ENCODE measurements around the gene SLC40A1.

The SLC40A1 gene

DNA sequence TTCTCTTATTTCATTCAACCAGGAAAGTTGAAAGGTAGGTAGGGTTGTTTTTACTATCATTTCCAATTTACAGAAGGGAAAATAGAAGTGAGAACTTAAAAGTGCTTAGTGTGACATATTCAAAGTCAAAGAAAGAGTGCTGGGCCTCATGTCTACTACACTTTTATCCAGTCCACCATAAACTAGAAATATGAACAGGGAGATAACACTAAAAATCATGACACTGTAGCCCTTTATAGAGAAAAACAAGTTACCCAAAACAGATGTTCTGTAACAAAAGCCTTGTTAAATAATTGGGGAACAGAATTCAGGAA lies 20.4 kb downstream of the SLC40A1 start:
- peak overlapping the region in 3 of 11 experiments; percentile 39 to 68 (median 44); a peak in 5 of 22 replicates for H3K4me2 ChIP-seq
- H3K9me3 ChIP-seq (replicated peaks in 1 of 11): peaks cover 0 to 5% (median 0%) of the 10 kb centered on the region in 11 experiments; a peak in 1 of 22 replicates
- no peak overlapping the region for H3K9ac ChIP-seq
- TF ChIP-seq Cebpa-rat (IDR thresholded peaks at IDR 0.05): no peak
- no peak overlapping the region for H3K4me3 ChIP-seq
- H3K27me3 ChIP-seq: no peaks in the 10 kb centered on the region
- H3K4me1 ChIP-seq: peaks cover 5 to 16% (median 6%) of the 10 kb centered on the region in 10 experiments; a peak in 16 of 20 replicates
- no peak overlapping the region for H3K27ac ChIP-seq
- H3K36me3 ChIP-seq: no peaks in the 10 kb centered on the region
- no peaks in the 10 kb centered on the region for H4K20me1 ChIP-seq

DNA sequence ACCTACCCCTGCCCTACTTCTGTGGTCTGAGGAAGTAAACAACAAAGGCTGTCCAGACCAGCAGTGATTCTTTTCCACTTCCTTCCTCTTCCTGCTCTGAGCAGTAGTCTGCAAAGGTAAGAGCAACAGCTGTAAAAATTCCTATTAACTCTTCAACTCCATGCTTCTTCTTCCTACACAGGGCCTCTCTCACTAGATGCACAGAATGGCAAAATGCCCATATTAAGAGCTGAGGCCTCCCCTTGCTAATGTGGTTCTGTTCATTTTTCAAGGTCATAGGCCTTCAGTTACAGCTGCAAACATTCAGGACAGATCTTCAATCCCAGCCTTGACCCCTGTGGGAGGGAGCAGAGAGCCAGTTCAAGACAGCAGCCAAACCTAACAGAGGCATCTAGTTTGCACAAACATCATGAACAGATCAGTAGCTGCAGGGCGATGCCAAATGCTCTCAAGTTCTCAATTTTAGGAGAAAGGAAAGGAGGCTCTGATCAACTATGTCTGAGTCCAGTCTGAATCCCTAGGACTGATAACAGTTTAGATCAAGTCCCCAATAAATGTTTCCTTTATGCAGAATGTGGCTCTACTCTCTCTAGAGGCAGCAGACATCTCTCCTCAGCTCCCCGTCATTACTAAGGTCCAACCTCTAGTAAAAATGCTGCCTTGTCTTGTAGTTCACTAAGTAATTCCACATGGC lies 20.9 kb downstream of the SLC40A1 start:
- H3K4me2 ChIP-seq: peak overlapping the region in 8 of 11 experiments; percentile 13 to 68 (median 35); a peak in 11 of 22 replicates
- H3K4me3 ChIP-seq: no peak overlapping the region
- no peak overlapping the region for H3K27ac ChIP-seq
- H3K9me3 ChIP-seq (replicated peaks in 1 of 11): peaks cover 0 to 2% (median 0%) of the 10 kb centered on the region in 11 experiments; a peak in 1 of 22 replicates
- TF ChIP-seq Cebpa-rat (IDR thresholded peaks at IDR 0.05): no peak
- no peaks in the 10 kb centered on the region for H3K27me3 ChIP-seq
- no peak overlapping the region for H3K9ac ChIP-seq
- H4K20me1 ChIP-seq: no peaks in the 10 kb centered on the region
- H3K36me3 ChIP-seq: no peaks in the 10 kb centered on the region
- peaks cover 5 to 16% (median 6%) of the 10 kb centered on the region in 10 experiments; a peak in 16 of 20 replicates for H3K4me1 ChIP-seq

DNA sequence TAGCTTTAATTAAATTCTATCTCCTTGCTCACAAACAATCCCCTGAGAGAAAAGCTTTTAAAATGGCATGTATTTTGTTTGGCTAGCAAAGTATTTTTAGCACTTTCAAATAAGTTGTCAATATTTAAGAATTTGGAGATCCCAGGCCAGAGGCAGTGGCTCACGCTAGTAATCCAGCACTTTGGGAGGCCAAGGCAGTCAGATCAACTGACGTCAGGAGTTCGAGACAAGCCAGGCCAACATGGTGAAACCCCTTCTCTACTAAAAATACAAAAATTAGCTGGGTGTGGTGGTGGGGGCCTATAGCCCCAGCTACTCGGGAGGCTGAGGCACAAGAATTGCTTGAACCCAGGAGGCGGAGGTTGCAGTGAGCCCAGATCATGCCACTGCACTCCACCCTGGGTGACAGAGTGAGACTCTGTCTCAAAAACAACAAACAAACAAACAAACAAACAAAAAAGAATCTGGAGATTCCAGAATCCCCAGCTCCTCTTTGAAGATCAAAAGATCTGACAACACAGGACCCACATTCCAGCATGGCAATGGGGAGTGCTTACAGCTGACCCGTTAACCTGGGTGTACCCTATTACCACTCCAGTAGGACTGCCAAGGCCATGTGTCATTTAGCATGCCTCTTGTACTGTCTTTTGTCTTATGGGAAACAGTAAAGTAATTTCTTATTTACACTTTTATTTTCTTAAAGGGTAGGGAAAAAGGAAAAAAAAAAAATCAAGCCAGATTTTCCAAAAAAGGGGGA lies 21.9 kb downstream of the SLC40A1 start:
- no peaks in the 10 kb centered on the region for H3K9me3 ChIP-seq (replicated peaks in 1 of 11)
- H3K27me3 ChIP-seq: no peaks in the 10 kb centered on the region
- no peak overlapping the region for H3K9ac ChIP-seq
- H3K27ac ChIP-seq: no peak overlapping the region
- no peaks in the 10 kb centered on the region for H4K20me1 ChIP-seq
- H3K4me2 ChIP-seq: no peak overlapping the region
- H3K4me1 ChIP-seq: peaks cover 5 to 16% (median 6%) of the 10 kb centered on the region in 10 experiments; a peak in 16 of 20 replicates
- H3K4me3 ChIP-seq: no peak overlapping the region
- no peak for TF ChIP-seq Cebpa-rat (IDR thresholded peaks at IDR 0.05)
- H3K36me3 ChIP-seq: no peaks in the 10 kb centered on the region

- Histone ChIP-seq H3K4me1 (peaks cover 5 to 17% (median 6%) of the 10 kb centered on the region in 10 experiments; a peak in 16 of 20 replicates), H3K4me2 (no peak overlapping the region), H3K27me3 (no peaks in the 10 kb centered on the region), H3K4me3 (no peak overlapping the region), H3K27ac (no peak overlapping the region), H3K9ac (no peak overlapping the region), H3K9me3 (replicated peaks in 1 of 11) (no peaks in the 10 kb centered on the region), H4K20me1 (no peaks in the 10 kb centered on the region), H3K36me3 (no peaks in the 10 kb centered on the region)
- no peak for TF ChIP-seq Cebpa-rat (IDR thresholded peaks at IDR 0.05)
Observed at GRCh38 chr2:189557373-189557772, 23.2 kb downstream of the SLC40A1 start.

DNA sequence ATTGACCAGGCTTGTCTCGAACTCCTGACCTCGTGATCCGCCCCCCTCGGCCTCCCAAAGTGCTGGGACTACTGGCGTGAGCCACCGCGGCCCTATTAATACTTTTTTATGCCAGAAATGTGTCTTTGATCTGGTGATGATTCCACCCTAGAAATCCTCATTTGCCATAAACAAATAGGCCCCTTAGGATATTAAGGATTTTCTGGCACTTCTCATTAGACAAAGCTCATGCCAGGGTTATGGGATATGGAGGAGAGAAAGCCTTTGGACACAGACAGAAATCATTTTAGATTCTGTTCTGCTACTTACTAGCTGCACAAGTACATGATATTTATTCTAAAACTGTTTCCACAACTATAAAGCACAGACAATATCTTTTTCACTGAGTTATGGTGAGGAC lies 24.1 kb downstream of the SLC40A1 start:
- H3K9ac ChIP-seq: no peak overlapping the region
- TF ChIP-seq Cebpa-rat (IDR thresholded peaks at IDR 0.05): no peak
- no peak overlapping the region for H3K27ac ChIP-seq
- no peaks in the 10 kb centered on the region for H4K20me1 ChIP-seq
- no peaks in the 10 kb centered on the region for H3K36me3 ChIP-seq
- no peak overlapping the region for H3K4me2 ChIP-seq
- H3K4me1 ChIP-seq: peaks cover 5 to 24% (median 6%) of the 10 kb centered on the region in 10 experiments; a peak in 16 of 20 replicates
- no peaks in the 10 kb centered on the region for H3K9me3 ChIP-seq (replicated peaks in 1 of 11)
- H3K4me3 ChIP-seq: no peak overlapping the region
- no peaks in the 10 kb centered on the region for H3K27me3 ChIP-seq

GRCh38 chr2:189555232-189555631 lies 25.4 kb downstream of the SLC40A1 start:
- H3K27me3 ChIP-seq: no peaks in the 10 kb centered on the region
- no peak overlapping the region for H3K4me2 ChIP-seq
- peaks cover 5 to 21% (median 6%) of the 10 kb centered on the region in 10 experiments; a peak in 16 of 20 replicates for H3K4me1 ChIP-seq
- no peaks in the 10 kb centered on the region for H3K9me3 ChIP-seq (replicated peaks in 1 of 11)
- TF ChIP-seq Cebpa-rat (IDR thresholded peaks at IDR 0.05): no peak
- no peak overlapping the region for H3K9ac ChIP-seq
- no peaks in the 10 kb centered on the region for H4K20me1 ChIP-seq
- no peak overlapping the region for H3K4me3 ChIP-seq
- no peak overlapping the region for H3K27ac ChIP-seq
- H3K36me3 ChIP-seq: no peaks in the 10 kb centered on the region

GRCh38 chr2:189553504-189554088 lies 27.0 kb downstream of the SLC40A1 start:
- peaks cover 0 to 17% (median 0%) of the 10 kb centered on the region in 10 experiments; a peak in 4 of 20 replicates for H3K4me1 ChIP-seq

GRCh38 chr2:189552991-189553404 lies 27.6 kb downstream of the SLC40A1 start:
- Histone ChIP-seq H3K4me3 (no peak overlapping the region), H3K9ac (no peak overlapping the region), H3K4me2 (no peak overlapping the region), H3K27me3 (no peaks in the 10 kb centered on the region), H3K4me1 (peaks cover 0 to 17% (median 0%) of the 10 kb centered on the region in 10 experiments; a peak in 4 of 20 replicates), H3K9me3 (replicated peaks in 1 of 11) (no peaks in the 10 kb centered on the region), H3K36me3 (no peaks in the 10 kb centered on the region), H3K27ac (no peak overlapping the region), H4K20me1 (no peaks in the 10 kb centered on the region)
- no peak for TF ChIP-seq Cebpa-rat (IDR thresholded peaks at IDR 0.05)

More at GRCh38 chr2:189553504-189554088, 27.0 kb downstream of the SLC40A1 start:
- H3K4me3 ChIP-seq: no peak overlapping the region
- no peaks in the 10 kb centered on the region for H3K36me3 ChIP-seq
- no peak for TF ChIP-seq Cebpa-rat (IDR thresholded peaks at IDR 0.05)
- no peak overlapping the region for H3K4me2 ChIP-seq
- H4K20me1 ChIP-seq: no peaks in the 10 kb centered on the region
- no peak overlapping the region for H3K9ac ChIP-seq
- H3K27me3 ChIP-seq: no peaks in the 10 kb centered on the region
- H3K9me3 ChIP-seq (replicated peaks in 1 of 11): no peaks in the 10 kb centered on the region
- no peak overlapping the region for H3K27ac ChIP-seq

- Histone ChIP-seq H3K9ac (no peak overlapping the region), H3K36me3 (no peaks in the 10 kb centered on the region), H3K4me2 (no peak overlapping the region; a peak in 1 of 22 replicates), H3K27ac (no peak overlapping the region), H3K4me3 (no peak overlapping the region), H3K9me3 (replicated peaks in 1 of 11) (no peaks in the 10 kb centered on the region), H3K4me1 (peaks cover 0 to 17% (median 0%) of the 10 kb centered on the region in 10 experiments; a peak in 4 of 20 replicates), H3K27me3 (no peaks in the 10 kb centered on the region), H4K20me1 (no peaks in the 10 kb centered on the region)
- TF ChIP-seq Cebpa-rat (IDR thresholded peaks at IDR 0.05): no peak
Observed at GRCh38 chr2:189552334-189552990, 28.1 kb downstream of the SLC40A1 start.
